CD14-positive monocyte (primary cell): Measurements from ENCODE around the gene FNDC3B. TPM values are rescaled to one million over a fixed set of nuclear protein-coding genes. Genes with fewer than 3 reads are reported as not detected.
A peak's percentile ranks its signal among the peaks of the same experiment; 100 is the strongest.

ENCODE experiments used
- DNase-seq, 3 donors: peaks; one replicate each; pipeline ENCODE4 v3.0.0-alpha.2; 2011 to 2022
- H2AFZ ChIP-seq: 2 replicates; pipeline ENCODE4 v1.6.0; 2012; ENCODE audit warnings: mild to moderate bottlenecking, low read depth, low read length, inconsistent platforms; ENCODE audit not compliant: insufficient read depth, poor library complexity, severe bottlenecking
- H3K27ac ChIP-seq, 2 donors: 1 replicate in 1 of 2; 2 replicates in 1 of 2; pipeline ENCODE4 v1.5.1; 2012 to 2013; ENCODE audit warnings: low read length in 2 of 2, control low read depth in 1 of 2, inconsistent platforms in 1 of 2, low read depth in 1 of 2, mild to moderate bottlenecking in 1 of 2
- H3K27me3 ChIP-seq, 2 donors: one replicate each; pipeline versions ENCODE4 v1.6.0 to v1.6.1; 2011 to 2013; ENCODE audit warnings: low read length in 2 of 2; ENCODE audit not compliant: control insufficient read depth in 2 of 2, insufficient read depth in 2 of 2
- H3K36me3 ChIP-seq, 2 donors: replicated peaks in 1 of 2; 1 replicate in 1 of 2; 2 replicates in 1 of 2; pipeline versions ENCODE4 v1.5.1 to v1.6.1; 2012 to 2013; ENCODE audit warnings: low read length in 2 of 2, control low read depth in 1 of 2, inconsistent platforms in 1 of 2, mild to moderate bottlenecking in 1 of 2; ENCODE audit not compliant: insufficient read depth in 2 of 2, control insufficient read depth in 1 of 2
- H3K4me1 ChIP-seq, 2 donors: 1 replicate in 1 of 2; 2 replicates in 1 of 2; pipeline versions ENCODE4 v1.5.1 to v1.6.1; 2012 to 2013; ENCODE audit warnings: low read length in 2 of 2, control low read depth in 1 of 2, inconsistent platforms in 1 of 2, mild to moderate bottlenecking in 1 of 2, moderate library complexity in 1 of 2; ENCODE audit not compliant: insufficient read depth in 2 of 2, control insufficient read depth in 1 of 2
- H3K4me2 ChIP-seq: replicated peaks from 2 replicates; pipeline ENCODE3; 2012; ENCODE audit warnings: low read length, moderate library complexity, mild to moderate bottlenecking; ENCODE audit not compliant: poor library complexity, severe bottlenecking; ENCODE audit errors: extremely low read depth
- H3K4me3 ChIP-seq, 3 experiments: fragments of 200-600 bp in 1 of 3; sonication (generic) in 1 of 3; replicated peaks in 1 of 3; 1 replicate in 2 of 3; 2 replicates in 1 of 3; pipeline ENCODE4 v1.5.1; 2011 to 2013; ENCODE audit warnings: low read length in 3 of 3, mild to moderate bottlenecking in 3 of 3, control low read depth in 2 of 3, low read depth in 2 of 3, inconsistent platforms in 1 of 3, moderate library complexity in 1 of 3
- H3K79me2 ChIP-seq: 2 replicates; pipeline ENCODE4 v1.6.0; 2012; ENCODE audit warnings: mild to moderate bottlenecking, control low read depth, inconsistent platforms, low read length, moderate library complexity; ENCODE audit not compliant: insufficient read depth
- H3K9ac ChIP-seq: 2 replicates; pipeline ENCODE4 v1.6.0; 2017; ENCODE audit warnings: low read length, mild to moderate bottlenecking; ENCODE audit not compliant: insufficient read depth, poor library complexity, severe bottlenecking
- H3K9me3 ChIP-seq, 2 donors: replicated peaks in 1 of 2; 1 replicate in 1 of 2; 2 replicates in 1 of 2; pipeline versions ENCODE4 v1.5.1 to v1.6.1; 2012 to 2013; ENCODE audit warnings: low read length in 2 of 2, control low read depth in 1 of 2; ENCODE audit not compliant: control insufficient read depth in 1 of 2, insufficient read depth in 1 of 2
- H4K20me1 ChIP-seq: 2 replicates; pipeline ENCODE4 v1.6.0; 2012; ENCODE audit warnings: mild to moderate bottlenecking, low read length, control low read depth, moderate library complexity; ENCODE audit not compliant: insufficient read depth
- H3K27ac Mint-ChIP-seq, 7 donors: one replicate each; pipeline ENCODE4 v1.8.0; 2020; ENCODE audit warnings: mild to moderate bottlenecking in 7 of 7, mixed read lengths in 7 of 7, moderate library complexity in 6 of 7, inconsistent platforms in 2 of 7
- H3K27me3 Mint-ChIP-seq, 3 donors: one replicate each; pipeline ENCODE4 v1.8.0; 2021 to 2022; ENCODE audit warnings: low read depth in 3 of 3, mild to moderate bottlenecking in 3 of 3, mixed read lengths in 3 of 3, moderate library complexity in 3 of 3, inconsistent platforms in 1 of 3
- H3K36me3 Mint-ChIP-seq, 2 donors: one replicate each; pipeline ENCODE4 v1.8.0; 2020; ENCODE audit warnings: mixed read lengths in 2 of 2, inconsistent platforms in 1 of 2, mild to moderate bottlenecking in 1 of 2
- H3K4me1 Mint-ChIP-seq: one replicate; pipeline ENCODE4 v1.8.0; 2020; ENCODE audit warnings: mild to moderate bottlenecking, mixed read lengths
- H3K4me3 Mint-ChIP-seq, 2 donors: one replicate each; pipeline ENCODE4 v1.8.0; 2020; ENCODE audit warnings: mild to moderate bottlenecking in 2 of 2, mixed read lengths in 2 of 2, moderate library complexity in 1 of 2
- H3K9me3 Mint-ChIP-seq, 7 donors: one replicate each; pipeline ENCODE4 v1.8.0; 2020 to 2022; ENCODE audit warnings: mixed read lengths in 7 of 7, mild to moderate bottlenecking in 6 of 7, moderate library complexity in 6 of 7, inconsistent platforms in 2 of 7
- WGBS: methylation state at CpG from one replicate; pipeline ENCODE4 v1.1.5; 2013; ENCODE audit warnings: missing lambda C conversion rate; ENCODE audit not compliant: insufficient coverage; 5-methylcytosine and 5-hydroxymethylcytosine counted together
- intact Hi-C, 2 donors: fragments of 100-400 bp; cut with micrococcal nuclease; formaldehyde crosslinking; loops; one replicate each; pipeline versions ENCODE4 v1.15.0 to v1.15.1; 2023
- polyA plus RNA-seq, 3 donors: library from polyadenylated mRNA; depleted of rRNA in 1 of 3; unstranded in 2 of 3; stranded (reverse) in 1 of 3; fragments of 300-500 nt in 2 of 3; fragments of >200 nt in 1 of 3; fragmentation: Illumina TruSeq in 2 of 3; gene quantifications; 1 replicate in 2 of 3; 2 replicates in 1 of 3; pipeline ENCODE4 v1.2.3, GENCODE V29; 2012 to 2021
- TF ChIP-seq, protein P1 (sequence below): fragments of 200-600 bp; IDR thresholded peaks from one replicate; pipeline ENCODE4 v1.8.0; 2022; ENCODE audit warnings: antibody characterized with exemption, mild to moderate bottlenecking

The FNDC3B gene
- polyA plus RNA-seq, 3 donors, result 19.6 to 36.1 (median 25.7) TPM

DNA sequence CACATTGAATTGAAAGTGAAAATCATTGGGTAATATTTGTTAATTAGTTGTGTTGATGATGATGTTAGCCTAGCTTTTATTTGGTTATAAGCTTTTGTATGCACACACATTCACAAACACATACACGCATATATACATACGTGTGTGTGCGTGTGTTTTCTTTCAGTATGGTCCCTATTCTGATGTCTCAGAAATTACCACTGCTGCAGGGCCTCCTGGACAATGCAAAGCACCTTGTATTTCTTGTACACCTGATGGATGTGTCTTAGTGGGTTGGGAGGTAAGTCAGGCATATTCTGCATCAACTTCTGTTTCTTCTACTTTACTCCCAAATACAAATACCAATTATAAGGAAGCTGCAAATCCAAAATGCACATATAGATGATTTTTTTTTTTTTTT is 306.8 kb downstream of the FNDC3B start:
- H4K20me1 ChIP-seq, result peaks cover 7% of the 10 kb centered on the region
- no peak overlapping the region for H3K27ac ChIP-seq
- H3K27me3 ChIP-seq, result no peaks in the 10 kb centered on the region
- no peaks in the 10 kb centered on the region for H3K9me3 ChIP-seq
- no peaks in the 10 kb centered on the region for H3K4me1 ChIP-seq
- H2AFZ ChIP-seq, result no peak overlapping the region
- Mint-ChIP-seq H3K4me1 (no peaks in the 10 kb centered on the region), H3K27ac (no peak overlapping the region), H3K27me3 (no peaks in the 10 kb centered on the region), H3K36me3 (peaks cover 79 to 97% of the 10 kb centered on the region in 2 donors), H3K4me3 (no peak overlapping the region), H3K9me3 (no peaks in the 10 kb centered on the region)
- no peak overlapping the region for H3K9ac ChIP-seq
- H3K4me2 ChIP-seq, result no peak overlapping the region
- TF ChIP-seq, protein P1, sequence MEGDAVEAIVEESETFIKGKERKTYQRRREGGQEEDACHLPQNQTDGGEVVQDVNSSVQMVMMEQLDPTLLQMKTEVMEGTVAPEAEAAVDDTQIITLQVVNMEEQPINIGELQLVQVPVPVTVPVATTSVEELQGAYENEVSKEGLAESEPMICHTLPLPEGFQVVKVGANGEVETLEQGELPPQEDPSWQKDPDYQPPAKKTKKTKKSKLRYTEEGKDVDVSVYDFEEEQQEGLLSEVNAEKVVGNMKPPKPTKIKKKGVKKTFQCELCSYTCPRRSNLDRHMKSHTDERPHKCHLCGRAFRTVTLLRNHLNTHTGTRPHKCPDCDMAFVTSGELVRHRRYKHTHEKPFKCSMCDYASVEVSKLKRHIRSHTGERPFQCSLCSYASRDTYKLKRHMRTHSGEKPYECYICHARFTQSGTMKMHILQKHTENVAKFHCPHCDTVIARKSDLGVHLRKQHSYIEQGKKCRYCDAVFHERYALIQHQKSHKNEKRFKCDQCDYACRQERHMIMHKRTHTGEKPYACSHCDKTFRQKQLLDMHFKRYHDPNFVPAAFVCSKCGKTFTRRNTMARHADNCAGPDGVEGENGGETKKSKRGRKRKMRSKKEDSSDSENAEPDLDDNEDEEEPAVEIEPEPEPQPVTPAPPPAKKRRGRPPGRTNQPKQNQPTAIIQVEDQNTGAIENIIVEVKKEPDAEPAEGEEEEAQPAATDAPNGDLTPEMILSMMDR, result no peak
- no peak for DNase-seq
- H3K4me3 ChIP-seq, result no peak overlapping the region
- intact Hi-C loops, result no loop called here
- H3K79me2 ChIP-seq, result no peaks in the 10 kb centered on the region
- no CpG with 5 or more reads among the region's 3 CpGs for WGBS
- H3K36me3 ChIP-seq, result peaks cover 100% of the 10 kb centered on the region in 2 donors

DNA sequence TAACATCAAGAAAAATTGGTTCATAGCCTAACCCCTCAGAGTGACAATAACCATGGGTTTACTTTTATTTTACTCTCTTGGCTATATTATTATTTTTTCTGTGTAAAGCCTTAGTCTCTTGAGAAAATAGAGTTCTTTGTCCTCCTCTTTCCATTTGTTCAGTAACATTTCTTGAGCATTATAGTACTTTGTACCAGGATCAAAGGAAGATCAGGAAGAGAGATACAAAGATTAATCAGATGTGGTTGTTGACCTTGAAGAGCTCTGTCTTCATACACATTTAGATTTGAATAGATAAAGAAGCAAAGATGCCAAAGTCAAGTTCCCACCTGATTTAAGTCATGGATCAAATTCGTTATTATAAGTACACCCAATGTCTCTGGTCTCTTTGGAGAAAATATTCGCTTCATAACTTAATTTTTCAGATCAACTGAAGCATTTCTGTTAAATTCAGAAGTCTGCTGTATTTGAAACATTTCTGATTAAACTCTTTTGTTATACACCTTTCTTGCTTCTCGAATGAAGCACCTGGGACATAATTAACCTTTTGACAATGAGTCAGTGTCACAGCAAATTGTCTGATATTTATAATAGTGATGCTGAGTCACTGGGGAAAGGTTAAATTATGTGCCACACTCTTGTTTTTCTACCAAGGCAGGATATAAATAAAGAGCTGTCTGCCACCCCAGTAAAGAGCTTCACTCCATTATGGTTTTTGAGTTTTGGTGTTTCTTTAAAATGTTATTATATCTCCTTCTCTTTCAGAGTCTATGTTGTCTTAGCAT is 308.7 kb downstream of the FNDC3B start:
- peaks cover 100% of the 10 kb centered on the region in 2 donors for H3K36me3 ChIP-seq
- no peak overlapping the region for H2AFZ ChIP-seq
- H3K27ac ChIP-seq, result no peak overlapping the region
- no peak overlapping the region for H3K4me3 ChIP-seq
- no CpG with 5 or more reads among the region's 3 CpGs for WGBS
- no peak for DNase-seq
- no peak overlapping the region for H3K4me2 ChIP-seq
- H3K36me3 Mint-ChIP-seq, result peaks cover 77 to 95% of the 10 kb centered on the region in 2 donors
- H3K9me3 Mint-ChIP-seq, result no peaks in the 10 kb centered on the region
- no peaks in the 10 kb centered on the region for H3K4me1 ChIP-seq
- H3K9me3 ChIP-seq, result no peaks in the 10 kb centered on the region
- no peaks in the 10 kb centered on the region for H4K20me1 ChIP-seq
- intact Hi-C loops, result no loop called here
- H3K27ac Mint-ChIP-seq, result peak overlapping the region in 1 of 7 donors; percentile 37
- no peaks in the 10 kb centered on the region for H3K4me1 Mint-ChIP-seq
- no peaks in the 10 kb centered on the region for H3K79me2 ChIP-seq
- H3K27me3 ChIP-seq, result no peaks in the 10 kb centered on the region
- H3K27me3 Mint-ChIP-seq, result no peaks in the 10 kb centered on the region
- no peak overlapping the region for H3K4me3 Mint-ChIP-seq
- no peak overlapping the region for H3K9ac ChIP-seq
- TF ChIP-seq, protein P1, result no peak
